Neural cell (in vitro differentiated cells): ENCODE data around the gene NHERF1. TPM values are rescaled to one million over a fixed set of nuclear protein-coding genes. Genes with fewer than 3 reads are reported as not detected.

Source experiments
- H2AFZ ChIP-seq: fragments of 200-600, 300-800 bp; sonication (generic), shearing (Covaris generic); 2 replicates; pipeline ENCODE4 v1.6.0; 2014; ENCODE audit warnings: low read depth, mild to moderate bottlenecking, antibody characterized with exemption, low read length, moderate library complexity
- H3F3A ChIP-seq: fragments of 200-600 bp; shearing (Covaris generic); 2 replicates; pipeline ENCODE4 v1.6.1; 2016; ENCODE audit warnings: mild to moderate bottlenecking, moderate library complexity, mixed read lengths, antibody characterized with exemption, low read length; ENCODE audit not compliant: insufficient read depth, poor library complexity, severe bottlenecking
- H3K27ac ChIP-seq: fragments of 200-600, 300-800 bp; sonication (generic), shearing (Covaris generic); 2 replicates; pipeline ENCODE4 v1.5.1; 2014; ENCODE audit warnings: mild to moderate bottlenecking, low read length, moderate library complexity
- H3K27me3 ChIP-seq: fragments of 300-800, 200-600 bp; sonication (generic), shearing (Covaris generic); 2 replicates; pipeline ENCODE4 v1.6.0; 2014; ENCODE audit warnings: mild to moderate bottlenecking, low read depth, low read length, moderate library complexity; ENCODE audit not compliant: insufficient read depth
- H3K36me3 ChIP-seq: fragments of 300-800, 200-600 bp; sonication (generic), shearing (Covaris generic); 2 replicates; pipeline ENCODE4 v1.5.1; 2014; ENCODE audit warnings: mild to moderate bottlenecking, antibody characterized with exemption, low read length, moderate library complexity; ENCODE audit not compliant: insufficient read depth
- H3K4me2 ChIP-seq: fragments of 300-800, 200-600 bp; sonication (generic), shearing (Covaris generic); 2 replicates; pipeline ENCODE4 v1.6.0; 2014; ENCODE audit warnings: mild to moderate bottlenecking, low read length
- H3K4me3 ChIP-seq: fragments of 300-800, 200-600 bp; sonication (generic), shearing (Covaris generic); 2 replicates; pipeline ENCODE4 v1.5.1; 2014; ENCODE audit warnings: mild to moderate bottlenecking, low read length, moderate library complexity
- H3K79me2 ChIP-seq: fragments of 200-600 bp; shearing (Covaris generic); replicated peaks from 2 replicates; pipeline ENCODE4 v1.6.0; 2014; ENCODE audit warnings: mild to moderate bottlenecking, low read length, moderate library complexity; ENCODE audit not compliant: insufficient read depth
- H3K9ac ChIP-seq: fragments of 300-800, 200-600 bp; sonication (generic), shearing (Covaris generic); 2 replicates; pipeline ENCODE4 v1.6.1; 2016; ENCODE audit warnings: mild to moderate bottlenecking, low read length, mixed read lengths
- H3K9me2 ChIP-seq: fragments of 200-600 bp; shearing (Covaris generic); 2 replicates; pipeline ENCODE4 v1.6.1; 2016; ENCODE audit warnings: mild to moderate bottlenecking, low read length, mixed read lengths; ENCODE audit not compliant: insufficient read depth
- H3K9me3 ChIP-seq: fragments of 200-600, 300-800 bp; sonication (generic), shearing (Covaris generic); 2 replicates; pipeline ENCODE4 v1.6.1; 2016; ENCODE audit warnings: mild to moderate bottlenecking, mixed run types, low read length, moderate library complexity, mixed read lengths
- H4K20me1 ChIP-seq: fragments of 200-600 bp; shearing (Covaris generic); 2 replicates; pipeline ENCODE4 v1.6.1; 2016; ENCODE audit warnings: mild to moderate bottlenecking, mixed run types; ENCODE audit not compliant: insufficient read depth
- EP300 ChIP-seq: fragments of 450-650 bp; conservative IDR thresholded peaks from 2 replicates; pipeline ENCODE4 v1.6.1; 2014; ENCODE audit warnings: antibody characterized with exemption, mild to moderate bottlenecking, moderate library complexity; ENCODE audit not compliant: poor library complexity, severe bottlenecking
- EZH2 ChIP-seq: fragments of 200-600, 300-800 bp; shearing (Covaris generic), sonication (generic); IDR thresholded peaks from 2 replicates; pipeline ENCODE4 v1.6.1; 2014; ENCODE audit warnings: antibody characterized with exemption, low read length, borderline replicate concordance, mild to moderate bottlenecking; ENCODE audit not compliant: insufficient read depth, poor library complexity, severe bottlenecking
- MXI1 ChIP-seq: fragments of 450-650 bp; conservative IDR thresholded peaks from 2 replicates; pipeline ENCODE4 v1.6.1; 2014; ENCODE audit warnings: antibody characterized with exemption, mild to moderate bottlenecking; ENCODE audit not compliant: poor library complexity, severe bottlenecking
- POLR2AphosphoS5 ChIP-seq: IDR thresholded peaks from 2 replicates; pipeline ENCODE4 v1.6.1; 2012
- RAD21 ChIP-seq: fragments of 450-650 bp; conservative IDR thresholded peaks from 2 replicates; pipeline ENCODE4 v1.6.1; 2014; ENCODE audit warnings: antibody characterized with exemption, mild to moderate bottlenecking, moderate library complexity
- REST ChIP-seq: IDR thresholded peaks from 2 replicates; pipeline ENCODE4 v1.6.1; 2012; ENCODE audit warnings: borderline replicate concordance
- SMC3 ChIP-seq: fragments of 450-650 bp; conservative IDR thresholded peaks from 2 replicates; pipeline ENCODE4 v1.6.1; 2014; ENCODE audit warnings: antibody characterized with exemption, mild to moderate bottlenecking, moderate library complexity; ENCODE audit not compliant: poor library complexity
- TAF1 ChIP-seq: IDR thresholded peaks from 2 replicates; pipeline ENCODE4 v1.6.1; 2012; ENCODE audit warnings: low read depth
- polyA plus RNA-seq: library from polyadenylated mRNA; depleted of rRNA; stranded (reverse); fragments of >200 nt; gene quantifications from 2 replicates; pipeline ENCODE4 v1.2.3, GENCODE V29; 2014
- TF ChIP-seq, protein P1 (sequence below): fragments of 450-650 bp; IDR thresholded peaks from 2 replicates; pipeline ENCODE4 v1.5.1; 2014; ENCODE audit warnings: antibody characterized with exemption, mild to moderate bottlenecking, moderate library complexity; ENCODE audit not compliant: poor library complexity, severe bottlenecking

The NHERF1 gene
- polyA plus RNA-seq, 1 donor from 2014 or later = 0.51 TPM

DNA sequence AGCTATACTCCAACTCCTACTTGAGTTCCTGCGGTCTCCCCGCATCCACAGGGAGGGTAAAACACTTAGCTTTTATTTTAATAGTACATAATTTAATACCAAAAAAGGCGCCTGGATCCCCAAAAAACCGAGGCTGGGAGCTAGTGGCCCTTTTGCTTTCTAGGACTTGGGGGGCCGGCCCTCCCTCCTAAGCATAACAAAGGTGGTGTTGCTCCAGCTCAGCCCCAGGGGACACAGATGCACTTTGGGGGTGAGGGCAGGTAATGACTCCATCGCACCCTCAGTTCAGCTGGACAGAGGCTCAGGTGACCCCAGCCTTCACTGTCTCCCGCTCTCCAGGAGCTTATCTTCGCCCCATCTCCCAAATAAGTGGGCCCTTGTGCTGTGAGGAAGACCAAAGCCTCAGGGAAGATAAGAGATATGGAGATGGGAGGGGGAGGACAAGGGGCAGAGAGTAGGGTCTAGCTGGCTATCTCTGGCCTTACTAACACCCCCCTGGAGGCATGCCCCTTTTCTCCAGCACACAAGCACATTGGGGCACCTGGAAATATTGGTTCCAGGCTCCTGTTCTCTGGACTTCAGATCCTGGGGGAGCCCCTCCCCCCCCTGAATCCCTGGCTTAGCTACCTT lies 2.8 kb upstream of the NHERF1 start:
- Histone ChIP-seq H3K9me3 (no peaks in the 10 kb centered on the region), H3K9me2 (no peaks in the 10 kb centered on the region), H3K27ac (no peak overlapping the region), H3F3A (no peaks in the 10 kb centered on the region), H3K9ac (no peak overlapping the region), H3K4me2 (no peak overlapping the region), H3K79me2 (no peaks in the 10 kb centered on the region), H2AFZ (no peak overlapping the region), H3K36me3 (no peaks in the 10 kb centered on the region), H4K20me1 (no peaks in the 10 kb centered on the region), H3K4me3 (no peak overlapping the region), H3K27me3 (peaks cover 25% of the 10 kb centered on the region)
- no peak for TF ChIP-seq EP300
- TF ChIP-seq REST = no peak
- TF ChIP-seq EZH2 = no peak
- TF ChIP-seq SMC3 = no peak
- TF ChIP-seq POLR2AphosphoS5 = no peak
- TF ChIP-seq, protein P1, sequence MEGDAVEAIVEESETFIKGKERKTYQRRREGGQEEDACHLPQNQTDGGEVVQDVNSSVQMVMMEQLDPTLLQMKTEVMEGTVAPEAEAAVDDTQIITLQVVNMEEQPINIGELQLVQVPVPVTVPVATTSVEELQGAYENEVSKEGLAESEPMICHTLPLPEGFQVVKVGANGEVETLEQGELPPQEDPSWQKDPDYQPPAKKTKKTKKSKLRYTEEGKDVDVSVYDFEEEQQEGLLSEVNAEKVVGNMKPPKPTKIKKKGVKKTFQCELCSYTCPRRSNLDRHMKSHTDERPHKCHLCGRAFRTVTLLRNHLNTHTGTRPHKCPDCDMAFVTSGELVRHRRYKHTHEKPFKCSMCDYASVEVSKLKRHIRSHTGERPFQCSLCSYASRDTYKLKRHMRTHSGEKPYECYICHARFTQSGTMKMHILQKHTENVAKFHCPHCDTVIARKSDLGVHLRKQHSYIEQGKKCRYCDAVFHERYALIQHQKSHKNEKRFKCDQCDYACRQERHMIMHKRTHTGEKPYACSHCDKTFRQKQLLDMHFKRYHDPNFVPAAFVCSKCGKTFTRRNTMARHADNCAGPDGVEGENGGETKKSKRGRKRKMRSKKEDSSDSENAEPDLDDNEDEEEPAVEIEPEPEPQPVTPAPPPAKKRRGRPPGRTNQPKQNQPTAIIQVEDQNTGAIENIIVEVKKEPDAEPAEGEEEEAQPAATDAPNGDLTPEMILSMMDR = no peak
- TF ChIP-seq RAD21 = no peak
- no peak for TF ChIP-seq TAF1
- no peak for TF ChIP-seq MXI1

DNA sequence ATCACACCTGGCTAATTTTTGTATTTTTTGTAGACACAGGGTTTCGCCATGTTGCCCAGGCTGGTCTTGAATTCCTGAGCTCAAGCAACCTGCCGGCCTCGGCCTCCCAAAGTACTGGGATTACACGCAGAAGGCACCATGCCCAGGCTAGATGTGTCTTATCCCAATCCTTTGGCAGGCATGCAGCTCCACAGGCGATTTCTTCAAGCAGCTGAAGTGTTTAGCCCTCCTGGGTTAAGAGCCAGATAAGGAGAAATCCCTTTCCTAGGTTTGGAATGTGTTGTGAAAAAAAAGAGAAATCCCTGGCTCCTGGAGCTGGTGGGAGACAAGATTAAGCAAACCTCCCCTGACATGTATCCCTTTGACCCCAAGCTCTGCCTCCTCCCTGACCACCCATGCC lies 2.1 kb upstream of the NHERF1 start:
- no peak overlapping the region for H2AFZ ChIP-seq
- no peaks in the 10 kb centered on the region for H3K79me2 ChIP-seq
- no peaks in the 10 kb centered on the region for H3F3A ChIP-seq
- TF ChIP-seq, protein P1 = no peak
- TF ChIP-seq EZH2 = no peak
- TF ChIP-seq EP300 = no peak
- TF ChIP-seq POLR2AphosphoS5 = no peak
- no peak for TF ChIP-seq SMC3
- TF ChIP-seq RAD21 = no peak
- no peak for TF ChIP-seq REST
- no peak for TF ChIP-seq TAF1
- no peak for TF ChIP-seq MXI1
- H3K27me3 ChIP-seq = peaks cover 25% of the 10 kb centered on the region
- H3K9ac ChIP-seq = no peak overlapping the region
- no peaks in the 10 kb centered on the region for H3K9me2 ChIP-seq
- H3K36me3 ChIP-seq = no peaks in the 10 kb centered on the region
- H3K27ac ChIP-seq = no peak overlapping the region
- no peak overlapping the region for H3K4me3 ChIP-seq
- no peaks in the 10 kb centered on the region for H3K9me3 ChIP-seq
- no peaks in the 10 kb centered on the region for H4K20me1 ChIP-seq
- H3K4me2 ChIP-seq = no peak overlapping the region
